Subcutaneous adipose tissue (tissue), 4 donors: Measurements from ENCODE around the gene ARHGAP32. TPM values are rescaled to one million over a fixed set of nuclear protein-coding genes. Genes with fewer than 3 reads are reported as not detected.

Source experiments
- CTCF ChIP-seq: fragments of 450-650 bp; IDR thresholded peaks from one replicate; pipeline ENCODE4 v1.5.1; 2016; ENCODE audit warnings: low read depth, mild to moderate bottlenecking, control low read depth, antibody characterized with exemption, moderate library complexity
- total RNA-seq, 4 donors: library from RNA; depleted of rRNA; stranded (reverse); fragments of >200 nt; gene quantifications; one replicate each; pipeline ENCODE4 v1.1.0, GENCODE V29; 2016

The ARHGAP32 gene
- total RNA-seq, 4 donors from 2014 or later = 10.9 to 19.6 (median 16.0) TPM

- TF ChIP-seq CTCF = no peak
Measured at GRCh38 chr11:129155745-129156144, 36.4 kb downstream of the ARHGAP32 start.

GRCh38 chr11:129148487-129148886, 43.6 kb downstream of the ARHGAP32 start:
- TF ChIP-seq CTCF = no peak

- TF ChIP-seq CTCF = no peak
Measured at GRCh38 chr11:129146191-129146590, 45.9 kb downstream of the ARHGAP32 start.

GRCh38 chr11:129145276-129145675, 46.8 kb downstream of the ARHGAP32 start:
- no peak for TF ChIP-seq CTCF

GRCh38 chr11:129144256-129144655, 47.9 kb downstream of the ARHGAP32 start:
- TF ChIP-seq CTCF = no peak

GRCh38 chr11:129143335-129143734, 48.8 kb downstream of the ARHGAP32 start:
- TF ChIP-seq CTCF = no peak

- TF ChIP-seq CTCF = no peak
Measured at GRCh38 chr11:129141748-129142523, 50.2 kb downstream of the ARHGAP32 start.
